ENCODE measurements around the gene BIN2. TPM values are rescaled to one million over a fixed set of nuclear protein-coding genes. Genes with fewer than 3 reads are reported as not detected.

Gene BIN2
- total and polyA plus RNA-seq, 2 of the 4 experiments (the other 2 are of a cell fraction), result not detected

DNA sequence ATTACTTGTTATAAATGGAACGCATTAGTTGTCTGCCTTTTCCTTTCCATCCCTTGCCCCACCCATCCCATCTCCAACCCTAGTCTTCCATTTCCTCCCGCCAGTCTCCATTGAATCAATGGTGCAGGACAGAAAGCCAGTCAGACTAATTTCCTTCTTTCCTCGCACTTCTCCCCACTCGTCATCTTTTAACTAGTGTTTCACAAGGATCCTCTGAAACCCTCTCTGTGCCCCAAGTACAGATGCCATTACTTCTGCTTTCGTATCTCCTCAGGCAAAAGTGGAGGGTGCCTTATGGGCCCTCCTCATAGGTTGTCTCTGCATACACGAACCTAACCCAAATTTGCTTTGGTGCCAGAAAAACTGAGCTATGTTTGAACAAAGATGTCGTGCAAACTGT, 81.1 kb downstream of the BIN2 start:
- Histone ChIP-seq H2BK5ac (ENCODE audit: low read depth, low read length, poor library complexity, severe bottlenecking) (no peak overlapping the region), H4K20me1 (ENCODE audit: insufficient read depth, low read length) (peaks cover 9% of the 10 kb centered on the region; the same call in 1 of the 2 replicates), H2AK9ac (replicated peaks; ENCODE audit: low read depth, low read length, poor library complexity) (no peak overlapping the region), H3K4ac (ENCODE audit: low read depth, low read length) (no peak overlapping the region), H3K4me1 (ENCODE audit: control insufficient read depth, insufficient read depth, low read length) (peaks cover 18% of the 10 kb centered on the region), H3K23ac (ENCODE audit: low read depth, low read length) (no peak overlapping the region), H3K4me2 (ENCODE audit: low read depth, low read length) (no peak overlapping the region), H3K36me3 (ENCODE audit: control insufficient read depth, insufficient read depth, low read length) (peaks cover 37% of the 10 kb centered on the region), H2AFZ (replicated peaks; ENCODE audit: low read length, poor library complexity) (no peak overlapping the region), H3K9me3 (ENCODE audit: control insufficient read depth, insufficient read depth, low read length) (no peaks in the 10 kb centered on the region), H3K27me3 (ENCODE audit: control insufficient read depth, insufficient read depth, low read length) (no peaks in the 10 kb centered on the region), H3K14ac (replicated peaks; ENCODE audit: low read depth, low read length) (no peak overlapping the region), H3K56ac (ENCODE audit: extremely low read depth, insufficient read depth, low read length) (no peak overlapping the region), H3K27ac (ENCODE audit: insufficient read depth, low read length) (no peak overlapping the region), H3K18ac (ENCODE audit: low read depth, low read length) (no peak overlapping the region), H2AK5ac (ENCODE audit: low read depth, low read length) (no peak overlapping the region), H3K79me1 (ENCODE audit: low read depth in 1 of 2, low read length in 2 of 2) (peaks cover 29 to 80% of the 10 kb centered on the region in 2 experiments), H4K91ac (ENCODE audit: insufficient read depth, low read depth, low read length) (no peak overlapping the region), H2BK120ac (ENCODE audit: low read depth, low read length) (no peak overlapping the region), H3K9me1 (ENCODE audit: insufficient read depth, low read length) (peaks cover 22% of the 10 kb centered on the region), H4K5ac (ENCODE audit: low read depth, low read length) (no peak overlapping the region), H2BK20ac (ENCODE audit: low read depth, low read length) (no peak overlapping the region), H2BK15ac (ENCODE audit: low read depth, low read length) (no peak overlapping the region), H3K9ac (ENCODE audit: low read depth, low read length) (no peak overlapping the region), H3K4me3 (ENCODE audit: insufficient read depth, low read depth, low read length) (no peak overlapping the region), H4K8ac (ENCODE audit: low read depth in 2 of 2, low read length in 2 of 2) (no peak overlapping the region)
- CTCF ChIA-PET, result no interaction called here
- in situ Hi-C loops (cut with MboI; ENCODE audit: low sequenced_read_pairs), result no loop called here
- 81% methylated on average over 4 of the region's 7 CpGs; no CpG with 5 or more reads in 1 of the 2 experiments for WGBS, 2 experiments (ENCODE audit: extremely low coverage in 2 of 2, insufficient read length in 1 of 2)
- no peak for ATAC-seq (ENCODE audit: low read depth)
- TF ChIP-seq CEBPB (IDR thresholded peaks at IDR 0.05; ENCODE audit: low read depth, low read length) (no peak), POLR2A (IDR thresholded peaks at IDR 0.05; ENCODE audit: low read depth, low read length) (no peak), BHLHE40 (IDR thresholded peaks at IDR 0.05; ENCODE audit: low read depth, low read length) (no peak), RFX5 (IDR thresholded peaks at IDR 0.05; ENCODE audit: low read depth, low read length) (no peak), RCOR1 (IDR thresholded peaks at IDR 0.05; ENCODE audit: insufficient replicate concordance, low read length) (no peak), RAD21 (IDR thresholded peaks at IDR 0.05; ENCODE audit: low read length) (no peak), MXI1 (IDR thresholded peaks at IDR 0.05; ENCODE audit: borderline replicate concordance, low read depth, low read length) (no peak)
- TF ChIP-seq, protein P1, sequence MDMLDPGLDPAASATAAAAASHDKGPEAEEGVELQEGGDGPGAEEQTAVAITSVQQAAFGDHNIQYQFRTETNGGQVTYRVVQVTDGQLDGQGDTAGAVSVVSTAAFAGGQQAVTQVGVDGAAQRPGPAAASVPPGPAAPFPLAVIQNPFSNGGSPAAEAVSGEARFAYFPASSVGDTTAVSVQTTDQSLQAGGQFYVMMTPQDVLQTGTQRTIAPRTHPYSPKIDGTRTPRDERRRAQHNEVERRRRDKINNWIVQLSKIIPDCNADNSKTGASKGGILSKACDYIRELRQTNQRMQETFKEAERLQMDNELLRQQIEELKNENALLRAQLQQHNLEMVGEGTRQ (IDR thresholded peaks at IDR 0.05; ENCODE audit: low read depth, low read length), result no peak
- TF ChIP-seq, protein P2, sequence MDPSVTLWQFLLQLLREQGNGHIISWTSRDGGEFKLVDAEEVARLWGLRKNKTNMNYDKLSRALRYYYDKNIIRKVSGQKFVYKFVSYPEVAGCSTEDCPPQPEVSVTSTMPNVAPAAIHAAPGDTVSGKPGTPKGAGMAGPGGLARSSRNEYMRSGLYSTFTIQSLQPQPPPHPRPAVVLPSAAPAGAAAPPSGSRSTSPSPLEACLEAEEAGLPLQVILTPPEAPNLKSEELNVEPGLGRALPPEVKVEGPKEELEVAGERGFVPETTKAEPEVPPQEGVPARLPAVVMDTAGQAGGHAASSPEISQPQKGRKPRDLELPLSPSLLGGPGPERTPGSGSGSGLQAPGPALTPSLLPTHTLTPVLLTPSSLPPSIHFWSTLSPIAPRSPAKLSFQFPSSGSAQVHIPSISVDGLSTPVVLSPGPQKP (IDR thresholded peaks at IDR 0.05; ENCODE audit: borderline replicate concordance, low read depth, low read length), result no peak
- dilution Hi-C loops (cut with HindIII; ENCODE audit: low sequenced_read_pairs, unreplicated experiment), result no loop called here
- POLR2A ChIA-PET (ENCODE audit: unreplicated experiment), result no interaction called here
- DNase-seq, result no peak
- intact Hi-C loops (cut with micrococcal nuclease), result no loop called here
- TSS peak; percentile 76 for BruUV-seq (replicated peaks)

Measured in IMR-90 (cell line).